LNCAP (cell line): ENCODE measurements around the gene SLC39A11.

Experiments
- CTCF ChIP-seq: fragments of 450-650 bp; IDR thresholded peaks from 2 replicates; pipeline ENCODE4 v1.5.1; 2017; ENCODE audit warnings: mild to moderate bottlenecking

Gene SLC39A11

GRCh38 chr17:72970246-72970645 lies 122.2 kb downstream of the SLC39A11 start:
- no peak for TF ChIP-seq CTCF

DNA sequence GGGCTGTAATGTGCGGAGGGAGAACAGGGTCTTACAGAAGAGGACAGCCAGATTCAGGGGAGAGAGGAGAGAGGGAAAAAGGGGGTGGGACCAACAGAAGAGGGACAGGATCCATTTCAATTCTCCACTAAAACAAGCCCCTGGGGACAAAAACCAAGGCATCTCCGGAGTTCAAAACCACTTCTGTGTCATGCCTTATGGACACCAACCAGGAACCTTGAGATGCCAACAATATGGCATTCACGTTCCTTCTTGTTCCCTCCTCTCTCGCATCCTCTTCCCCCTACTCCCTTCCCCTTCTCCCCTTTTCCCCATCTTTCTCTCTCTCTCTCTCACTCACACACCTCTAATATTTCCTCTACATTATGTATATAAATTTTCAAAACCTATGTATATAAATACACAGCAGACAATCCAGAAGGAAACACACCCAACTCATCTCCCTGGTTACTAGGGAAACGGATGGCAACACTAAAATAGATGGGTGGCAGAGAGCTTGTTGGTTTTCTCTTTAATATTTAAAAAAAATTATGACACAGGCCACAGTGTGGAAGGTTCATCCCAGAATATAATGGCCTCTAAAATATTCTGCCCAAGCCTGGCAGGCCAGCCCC lies 123.1 kb downstream of the SLC39A11 start:
- no peak for TF ChIP-seq CTCF

DNA sequence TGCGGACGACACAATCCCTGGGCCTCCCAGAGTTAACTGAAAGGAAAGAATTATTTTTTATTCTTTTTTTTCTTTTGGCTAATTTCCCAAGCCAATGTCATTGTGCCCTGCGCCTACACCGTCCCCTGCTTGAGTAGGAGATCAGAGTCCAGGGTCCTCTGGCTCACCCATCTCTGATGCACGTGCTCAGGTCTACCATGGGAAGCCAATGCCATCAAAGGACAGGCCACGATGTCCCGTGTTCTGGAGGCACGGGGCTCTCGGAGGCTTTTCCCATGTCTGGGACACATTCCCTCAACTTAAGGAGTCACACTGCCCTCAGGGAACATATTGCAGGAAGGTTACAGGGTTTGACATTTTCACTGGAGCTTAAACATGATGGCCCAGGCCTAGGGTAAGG lies 123.7 kb downstream of the SLC39A11 start:
- TF ChIP-seq CTCF: no peak

DNA sequence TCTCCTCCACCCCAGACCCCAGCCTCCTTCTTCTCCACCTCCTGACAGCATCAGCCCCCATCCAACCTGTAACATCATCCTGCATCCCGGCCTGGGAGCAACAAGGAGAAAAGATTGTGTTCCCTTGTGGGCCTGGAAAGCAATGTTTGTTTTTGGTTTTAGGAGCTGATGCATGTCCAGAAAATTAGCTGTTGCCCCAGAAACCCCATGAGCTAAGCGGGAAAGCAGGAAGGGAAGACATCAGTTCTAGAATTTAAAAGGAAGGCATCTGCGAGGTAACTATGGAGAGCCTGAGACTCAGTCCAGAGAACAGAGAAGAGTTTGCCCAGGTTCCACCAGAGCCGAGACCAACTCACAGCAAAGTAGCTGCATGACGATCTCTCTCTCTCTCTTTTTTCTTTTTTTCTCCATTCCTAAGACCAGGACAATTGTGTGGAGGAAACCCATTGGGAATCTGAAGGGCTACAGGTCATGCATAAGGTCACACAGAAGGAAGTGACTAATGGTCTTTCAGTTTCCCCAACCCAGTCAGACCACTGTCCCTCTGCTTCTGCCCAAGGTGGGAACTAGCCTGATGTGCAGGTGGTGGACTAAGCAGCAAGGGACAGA lies 124.4 kb downstream of the SLC39A11 start:
- TF ChIP-seq CTCF: no peak

GRCh38 chr17:72967277-72967970 lies 125.1 kb downstream of the SLC39A11 start:
- no peak for TF ChIP-seq CTCF

DNA sequence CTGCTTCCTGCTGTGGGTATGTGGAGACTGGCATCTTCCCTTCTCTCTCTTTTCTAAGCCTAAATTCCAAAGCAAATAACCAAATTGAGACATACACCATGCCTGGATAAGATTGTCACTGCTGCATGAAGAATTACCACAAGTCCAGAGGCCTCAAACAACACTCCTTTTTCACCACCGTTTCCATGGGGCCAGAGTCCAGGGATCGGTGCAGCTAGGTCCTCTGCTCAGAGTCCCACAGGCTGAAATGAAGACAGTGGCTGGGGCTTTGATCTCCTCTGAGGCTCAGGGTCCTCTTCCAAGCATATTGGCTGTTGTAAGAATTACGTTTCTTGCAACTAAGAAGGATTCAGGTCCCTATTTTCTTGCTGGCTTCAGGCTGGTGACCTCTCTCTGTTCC lies 130.4 kb downstream of the SLC39A11 start:
- TF ChIP-seq CTCF: no peak

DNA sequence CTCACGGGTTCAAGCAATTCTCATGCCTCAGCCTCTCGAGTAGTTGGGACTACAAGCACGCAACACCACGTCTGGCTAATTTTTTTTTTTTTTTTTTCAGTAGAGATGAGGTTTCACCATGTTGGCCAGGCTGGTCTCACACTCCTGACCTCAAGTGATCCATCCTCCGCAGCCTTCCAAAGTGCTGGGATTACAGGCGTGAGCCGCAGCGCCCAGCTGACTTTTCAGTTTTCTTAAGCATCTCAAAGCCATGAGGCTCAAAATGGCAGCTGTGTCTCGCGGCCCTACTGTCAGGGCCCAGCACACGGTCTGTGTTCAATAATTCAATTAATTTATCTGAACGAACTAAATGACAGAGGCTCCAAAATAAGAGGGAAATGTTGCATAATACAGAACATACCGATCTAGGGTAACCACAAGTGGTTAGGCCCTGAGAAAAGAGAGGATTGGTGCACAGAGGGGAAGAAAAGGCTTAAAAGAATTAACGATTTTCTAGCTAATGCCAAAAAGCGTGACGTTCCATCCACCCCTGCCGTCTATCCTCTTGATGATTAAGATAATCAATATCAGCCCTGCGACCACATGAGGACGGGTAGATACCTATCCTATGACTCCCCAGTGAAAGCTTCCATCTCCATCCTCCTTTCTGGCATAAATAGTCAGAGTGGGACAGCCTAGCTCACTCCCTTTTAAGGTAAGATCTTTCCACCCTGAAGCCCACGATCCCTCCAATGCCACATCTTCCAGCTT lies 136.9 kb downstream of the SLC39A11 start:
- TF ChIP-seq CTCF: no peak
